Liver (tissue), 9 donors: ENCODE results near the gene VWA3A. TPM values are rescaled to one million over a fixed set of nuclear protein-coding genes. Genes with fewer than 3 reads are reported as not detected.

ENCODE experiments used
- DNase-seq: peaks from one replicate; pipeline ENCODE4 v3.0.0-alpha.2; 2017; ENCODE audit warnings: low spot score
- H3K27ac ChIP-seq, 2 donors: one replicate each; pipeline ENCODE4 v1.7.0; 2013; ENCODE audit warnings: inconsistent platforms in 2 of 2, low read length in 2 of 2, control low read depth in 1 of 2, low read depth in 1 of 2, mild to moderate bottlenecking in 1 of 2
- H3K27me3 ChIP-seq, 4 donors: one replicate each; pipeline versions ENCODE4 v1.6.1 to v1.7.0; 2013; ENCODE audit warnings: low read length in 3 of 4, inconsistent platforms in 1 of 4, mild to moderate bottlenecking in 1 of 4, moderate library complexity in 1 of 4; ENCODE audit not compliant: control insufficient read depth in 4 of 4, insufficient read depth in 4 of 4
- H3K36me3 ChIP-seq, 4 donors: one replicate each; pipeline versions ENCODE4 v1.6.1 to v1.7.0; 2013; ENCODE audit warnings: low read length in 3 of 4, mild to moderate bottlenecking in 3 of 4, low read depth in 1 of 4, moderate library complexity in 1 of 4; ENCODE audit not compliant: control insufficient read depth in 4 of 4, insufficient read depth in 3 of 4
- H3K4me1 ChIP-seq, 4 donors: one replicate each; pipeline versions ENCODE4 v1.6.1 to v1.7.0; 2013; ENCODE audit warnings: low read length in 3 of 4, mild to moderate bottlenecking in 3 of 4, moderate library complexity in 1 of 4; ENCODE audit not compliant: control insufficient read depth in 4 of 4, insufficient read depth in 4 of 4
- H3K4me3 ChIP-seq, 3 donors: one replicate each; pipeline versions ENCODE4 v1.6.1 to v1.7.0; 2013; ENCODE audit warnings: low read length in 3 of 3, control low read depth in 1 of 3, low read depth in 1 of 3, mild to moderate bottlenecking in 1 of 3
- H3K9ac ChIP-seq, 2 donors: one replicate each; pipeline ENCODE4 v1.7.0; 2013; ENCODE audit warnings: low read length in 2 of 2, mild to moderate bottlenecking in 2 of 2, moderate library complexity in 2 of 2, control low read depth in 1 of 2, low read depth in 1 of 2
- H3K9me3 ChIP-seq, 4 donors: one replicate each; pipeline versions ENCODE4 v1.6.1 to v1.7.0; 2013; ENCODE audit warnings: low read length in 3 of 4; ENCODE audit not compliant: control insufficient read depth in 4 of 4
- ATF3 ChIP-seq: IDR thresholded peaks from 2 replicates; pipeline ENCODE4 v1.6.1; 2016; ENCODE audit warnings: antibody characterized with exemption
- CTCF ChIP-seq: fragments of 150-350 bp; IDR thresholded peaks from 2 replicates; pipeline ENCODE4 v1.5.1; 2017; ENCODE audit warnings: improper control_type of control experiment, low read depth, low read length; ENCODE audit not compliant: missing input control
- EGR1 ChIP-seq, 2 donors: IDR thresholded peaks; 2 replicates each; pipeline ENCODE4 v1.6.1; 2016 to 2018; ENCODE audit warnings: antibody characterized with exemption in 2 of 2, low read depth in 2 of 2
- FOXA1 ChIP-seq: IDR thresholded peaks from 2 replicates; pipeline ENCODE4 v1.6.1; 2016; ENCODE audit warnings: antibody characterized with exemption
- FOXA2 ChIP-seq: IDR thresholded peaks from 2 replicates; pipeline ENCODE4 v1.6.1; 2016; ENCODE audit warnings: antibody characterized with exemption
- GABPA ChIP-seq, 2 donors: IDR thresholded peaks in 1 of 2; conservative IDR thresholded peaks in 1 of 2; 2 replicates each; pipeline ENCODE4 v1.6.1; 2016; ENCODE audit warnings: antibody characterized with exemption in 2 of 2, mild to moderate bottlenecking in 1 of 2, moderate library complexity in 1 of 2
- HNF4A ChIP-seq, 2 donors: conservative IDR thresholded peaks; 2 replicates each; pipeline ENCODE4 v1.6.1; 2016; ENCODE audit warnings: antibody characterized with exemption in 2 of 2, mild to moderate bottlenecking in 2 of 2
- HNF4G ChIP-seq: IDR thresholded peaks from 2 replicates; pipeline ENCODE4 v1.6.1; 2016; ENCODE audit warnings: antibody characterized with exemption
- JUND ChIP-seq, 2 donors: IDR thresholded peaks; 2 replicates each; pipeline ENCODE4 v1.6.1; 2016; ENCODE audit warnings: antibody characterized with exemption in 2 of 2
- MAX ChIP-seq: IDR thresholded peaks from 2 replicates; pipeline ENCODE4 v1.6.1; 2016; ENCODE audit warnings: antibody characterized with exemption
- NR2F2 ChIP-seq: IDR thresholded peaks from 2 replicates; pipeline ENCODE4 v1.6.1; 2016; ENCODE audit warnings: antibody characterized with exemption
- RAD21 ChIP-seq, 2 donors: IDR thresholded peaks; 2 replicates each; pipeline ENCODE4 v1.6.1; 2016; ENCODE audit warnings: antibody characterized with exemption in 2 of 2, mild to moderate bottlenecking in 2 of 2
- RXRA ChIP-seq, 2 donors: IDR thresholded peaks; 2 replicates each; pipeline ENCODE4 v1.6.1; 2017 to 2018; ENCODE audit warnings: antibody characterized with exemption in 2 of 2, mild to moderate bottlenecking in 1 of 2
- SP1 ChIP-seq: IDR thresholded peaks from 2 replicates; pipeline ENCODE4 v1.6.1; 2018; ENCODE audit warnings: antibody characterized with exemption, mild to moderate bottlenecking
- TAF1 ChIP-seq: conservative IDR thresholded peaks from 2 replicates; pipeline ENCODE4 v1.6.1; 2016; ENCODE audit warnings: antibody characterized with exemption, mild to moderate bottlenecking
- YY1 ChIP-seq: IDR thresholded peaks from 2 replicates; pipeline ENCODE4 v1.6.1; 2016; ENCODE audit warnings: antibody characterized with exemption, mild to moderate bottlenecking
- ZBTB33 ChIP-seq: IDR thresholded peaks from 2 replicates; pipeline ENCODE4 v1.6.1; 2016; ENCODE audit warnings: antibody characterized with exemption
- WGBS: extraction: QIAGEN DNeasy Blood & Tissue Kit; methylation state at CpG from one replicate; pipeline ENCODE4 v1.1.7; 2013; 5-methylcytosine and 5-hydroxymethylcytosine counted together
- polyA plus RNA-seq, 2 donors: library from polyadenylated mRNA; stranded (reverse) in 1 of 2; unstranded in 1 of 2; fragments of 200-250 nt in 1 of 2; fragments of >200 nt in 1 of 2; fragmentation: Nextera tagmentation in 1 of 2; extraction: Ambion mirVana in 1 of 2; gene quantifications; one replicate each; pipeline versions ENCODE4 v1.2.1 to v1.2.3, GENCODE V29; 2013 to 2015
- total RNA-seq, 2 donors: library from RNA; depleted of rRNA; stranded (reverse); fragments of >200 nt; gene quantifications; one replicate each; pipeline ENCODE4 v1.2.3, GENCODE V29; 2014
- TF ChIP-seq, protein P1 (sequence below): IDR thresholded peaks from 2 replicates; pipeline ENCODE4 v1.6.1; 2016; ENCODE audit warnings: antibody characterized with exemption, mild to moderate bottlenecking
- donor health status: healthy.
- donor health status: healthy.
- donor health status: healthy.
- donor health status: healthy.
- donor health status: healthy.

The VWA3A gene
- total and polyA plus RNA-seq, 4 donors, result 0.05 to 0.17 TPM; not detected in 2

DNA sequence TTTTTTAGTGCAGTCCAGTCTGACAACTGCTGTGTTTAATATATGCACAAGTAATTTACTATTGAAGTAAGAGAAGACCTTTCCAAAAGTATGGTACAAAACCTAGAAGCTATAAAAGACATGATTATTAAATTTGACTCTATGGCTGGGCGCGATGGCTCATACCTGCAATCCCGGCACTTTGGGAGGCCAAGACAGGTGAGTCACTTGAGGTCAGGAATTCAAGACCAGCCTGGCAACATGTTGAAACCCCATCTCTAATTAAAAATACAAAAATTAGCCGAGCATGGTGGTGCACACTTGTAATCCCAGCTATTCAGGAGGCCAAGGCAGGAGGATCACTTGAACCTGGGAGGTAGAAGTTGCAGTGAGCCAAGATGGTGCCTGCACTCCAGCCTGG is 41.4 kb upstream of the VWA3A start:
- WGBS, result 96% methylated on average over 4 of the region's 4 CpGs
- H3K4me3 ChIP-seq, result no peak overlapping the region
- no peak for DNase-seq
- H3K27me3 ChIP-seq, result no peaks in the 10 kb centered on the region
- H3K9me3 ChIP-seq, result no peaks in the 10 kb centered on the region
- H3K36me3 ChIP-seq, result no peaks in the 10 kb centered on the region
- no peaks in the 10 kb centered on the region for H3K4me1 ChIP-seq
- H3K9ac ChIP-seq, result no peak overlapping the region
- TF ChIP-seq MAX, result no peak
- no peak overlapping the region for H3K27ac ChIP-seq

GRCh38 chr16:22052980-22053379 is 39.4 kb upstream of the VWA3A start:
- Histone ChIP-seq H3K4me1 (no peaks in the 10 kb centered on the region), H3K9ac (no peak overlapping the region), H3K27me3 (no peaks in the 10 kb centered on the region), H3K36me3 (no peaks in the 10 kb centered on the region), H3K4me3 (no peak overlapping the region), H3K9me3 (no peaks in the 10 kb centered on the region), H3K27ac (no peak overlapping the region)
- 87% methylated on average over 6 of the region's 6 CpGs for WGBS
- no peak for DNase-seq
- TF ChIP-seq FOXA2 (no peak), HNF4G (no peak), ZBTB33 (no peak), RAD21 (IDR thresholded peaks at IDR 0.05) (no peak), YY1 (no peak), TAF1 (no peak), EGR1 (IDR thresholded peaks at IDR 0.05; ENCODE audit: low read depth in 2 of 2) (no peak), GABPA (IDR thresholded peaks at IDR 0.05 in 1 of 2, conservative IDR thresholded peaks at IDR 0.05 in 1 of 2) (no peak), RXRA (IDR thresholded peaks at IDR 0.05) (no peak), SP1 (no peak), JUND (IDR thresholded peaks at IDR 0.05) (no peak), FOXA1 (no peak), CTCF (no peak), MAX (no peak), HNF4A (conservative IDR thresholded peaks at IDR 0.05) (no peak), NR2F2 (no peak), ATF3 (no peak)
- TF ChIP-seq, protein P1, sequence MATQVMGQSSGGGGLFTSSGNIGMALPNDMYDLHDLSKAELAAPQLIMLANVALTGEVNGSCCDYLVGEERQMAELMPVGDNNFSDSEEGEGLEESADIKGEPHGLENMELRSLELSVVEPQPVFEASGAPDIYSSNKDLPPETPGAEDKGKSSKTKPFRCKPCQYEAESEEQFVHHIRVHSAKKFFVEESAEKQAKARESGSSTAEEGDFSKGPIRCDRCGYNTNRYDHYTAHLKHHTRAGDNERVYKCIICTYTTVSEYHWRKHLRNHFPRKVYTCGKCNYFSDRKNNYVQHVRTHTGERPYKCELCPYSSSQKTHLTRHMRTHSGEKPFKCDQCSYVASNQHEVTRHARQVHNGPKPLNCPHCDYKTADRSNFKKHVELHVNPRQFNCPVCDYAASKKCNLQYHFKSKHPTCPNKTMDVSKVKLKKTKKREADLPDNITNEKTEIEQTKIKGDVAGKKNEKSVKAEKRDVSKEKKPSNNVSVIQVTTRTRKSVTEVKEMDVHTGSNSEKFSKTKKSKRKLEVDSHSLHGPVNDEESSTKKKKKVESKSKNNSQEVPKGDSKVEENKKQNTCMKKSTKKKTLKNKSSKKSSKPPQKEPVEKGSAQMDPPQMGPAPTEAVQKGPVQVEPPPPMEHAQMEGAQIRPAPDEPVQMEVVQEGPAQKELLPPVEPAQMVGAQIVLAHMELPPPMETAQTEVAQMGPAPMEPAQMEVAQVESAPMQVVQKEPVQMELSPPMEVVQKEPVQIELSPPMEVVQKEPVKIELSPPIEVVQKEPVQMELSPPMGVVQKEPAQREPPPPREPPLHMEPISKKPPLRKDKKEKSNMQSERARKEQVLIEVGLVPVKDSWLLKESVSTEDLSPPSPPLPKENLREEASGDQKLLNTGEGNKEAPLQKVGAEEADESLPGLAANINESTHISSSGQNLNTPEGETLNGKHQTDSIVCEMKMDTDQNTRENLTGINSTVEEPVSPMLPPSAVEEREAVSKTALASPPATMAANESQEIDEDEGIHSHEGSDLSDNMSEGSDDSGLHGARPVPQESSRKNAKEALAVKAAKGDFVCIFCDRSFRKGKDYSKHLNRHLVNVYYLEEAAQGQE, result no peak
